MCF 10A (cell line): ENCODE measurements around the gene BPGM. TPM values are rescaled to one million over a fixed set of nuclear protein-coding genes. Genes with fewer than 3 reads are reported as not detected.
A peak's percentile ranks its signal among the peaks of the same experiment; 100 is the strongest.

Source experiments
- BruUV-seq: library from RNA; stranded (reverse); fragments of 400-500 nt; replicated peaks from 2 replicates; lab custom pipeline; 2021; lab: Mats Ljungman, UMichigan
- CTCF ChIA-PET: fragments of 300-600 bp; sonication (Branson Sonifier 250); formaldehyde crosslinking; extraction: SDS; loops from one replicate; lab custom pipeline; 2021; ENCODE audit warnings: antibody characterized with exemption, inconsistent platforms; lab: Yijun Ruan, JAX
- POLR2A ChIA-PET: fragments of 300-600, 350-650 bp; sonication (Branson Sonifier 250); formaldehyde crosslinking; extraction: SDS; loops from one replicate; lab custom pipeline; 2020; ENCODE audit warnings: antibody characterized with exemption, inconsistent platforms; lab: Yijun Ruan, JAX
- DNase-seq: peaks from one replicate; pipeline ENCODE4 v3.0.0-alpha.2; 2018; ENCODE audit not compliant: unreplicated experiment
- H3K27ac Mint-ChIP-seq: one replicate; pipeline ENCODE4 v1.8.0; 2022; ENCODE audit warnings: mild to moderate bottlenecking, low read depth, mixed read lengths; ENCODE audit not compliant: unreplicated experiment
- H3K27me3 Mint-ChIP-seq: one replicate; pipeline ENCODE4 v1.8.0; 2022; ENCODE audit warnings: mixed read lengths; ENCODE audit not compliant: insufficient read depth, unreplicated experiment
- H3K36me3 Mint-ChIP-seq: one replicate; pipeline ENCODE4 v1.8.0; 2022; ENCODE audit warnings: mild to moderate bottlenecking, moderate library complexity, mixed read lengths; ENCODE audit not compliant: insufficient read depth, unreplicated experiment
- H3K4me1 Mint-ChIP-seq: one replicate; pipeline ENCODE4 v1.8.0; 2022; ENCODE audit warnings: mixed read lengths; ENCODE audit not compliant: insufficient read depth, unreplicated experiment
- H3K4me3 Mint-ChIP-seq: one replicate; pipeline ENCODE4 v1.8.0; 2022; ENCODE audit warnings: mild to moderate bottlenecking, moderate library complexity, mixed read lengths; ENCODE audit not compliant: unreplicated experiment
- H3K9me3 Mint-ChIP-seq: one replicate; pipeline ENCODE4 v1.8.0; 2022; ENCODE audit warnings: mixed read lengths; ENCODE audit not compliant: unreplicated experiment
- intact Hi-C: fragments of 100-400 bp; cut with micrococcal nuclease; formaldehyde crosslinking; loops from 2 replicates; pipeline ENCODE4 v1.14.1; 2022
- total RNA-seq: library from RNA; stranded (reverse); gene quantifications from 2 replicates; pipeline ENCODE4 v1.2.3, GENCODE V29; 2022
- TF ChIP-seq, protein P1 (sequence below): fragments of 200-600 bp; IDR thresholded peaks from one replicate; pipeline ENCODE4 v1.8.0; 2022; ENCODE audit warnings: antibody characterized with exemption, mild to moderate bottlenecking; ENCODE audit not compliant: unreplicated experiment

BPGM gene
- total RNA-seq, 1 experiment from 2014 or later: 8.2 TPM

DNA sequence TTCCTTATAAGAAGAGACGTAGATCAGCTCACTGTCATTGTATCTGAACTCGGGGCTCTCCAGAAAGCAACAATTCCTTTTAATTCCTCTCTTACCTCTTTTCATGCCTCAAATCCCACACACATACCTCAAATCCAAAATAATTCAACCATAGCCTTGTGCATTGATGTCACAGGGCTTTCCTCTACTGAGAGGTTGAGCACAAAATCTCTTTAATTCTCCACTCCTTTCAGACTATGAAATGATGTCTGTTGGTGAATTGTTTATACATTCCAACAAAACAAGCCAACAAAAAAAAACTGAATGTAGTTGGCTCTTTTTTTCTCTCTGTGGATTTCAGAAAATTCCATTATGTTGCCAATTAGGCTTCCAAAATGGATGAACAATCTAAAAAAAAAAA lies 53.2 kb downstream of the BPGM start:
- no peak for DNase-seq
- no peaks in the 10 kb centered on the region for H3K4me1 Mint-ChIP-seq
- no peaks in the 10 kb centered on the region for H3K9me3 Mint-ChIP-seq
- TF ChIP-seq, protein P1, sequence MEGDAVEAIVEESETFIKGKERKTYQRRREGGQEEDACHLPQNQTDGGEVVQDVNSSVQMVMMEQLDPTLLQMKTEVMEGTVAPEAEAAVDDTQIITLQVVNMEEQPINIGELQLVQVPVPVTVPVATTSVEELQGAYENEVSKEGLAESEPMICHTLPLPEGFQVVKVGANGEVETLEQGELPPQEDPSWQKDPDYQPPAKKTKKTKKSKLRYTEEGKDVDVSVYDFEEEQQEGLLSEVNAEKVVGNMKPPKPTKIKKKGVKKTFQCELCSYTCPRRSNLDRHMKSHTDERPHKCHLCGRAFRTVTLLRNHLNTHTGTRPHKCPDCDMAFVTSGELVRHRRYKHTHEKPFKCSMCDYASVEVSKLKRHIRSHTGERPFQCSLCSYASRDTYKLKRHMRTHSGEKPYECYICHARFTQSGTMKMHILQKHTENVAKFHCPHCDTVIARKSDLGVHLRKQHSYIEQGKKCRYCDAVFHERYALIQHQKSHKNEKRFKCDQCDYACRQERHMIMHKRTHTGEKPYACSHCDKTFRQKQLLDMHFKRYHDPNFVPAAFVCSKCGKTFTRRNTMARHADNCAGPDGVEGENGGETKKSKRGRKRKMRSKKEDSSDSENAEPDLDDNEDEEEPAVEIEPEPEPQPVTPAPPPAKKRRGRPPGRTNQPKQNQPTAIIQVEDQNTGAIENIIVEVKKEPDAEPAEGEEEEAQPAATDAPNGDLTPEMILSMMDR: no peak
- H3K36me3 Mint-ChIP-seq: peaks cover 3% of the 10 kb centered on the region
- CTCF ChIA-PET: interaction anchor here (1.0 to 1.6 kb wide), 5 partner anchors 9 to 29 kb away, joined by 3 to 5 read pairs (median 3); no protein-coding TSS in a partner anchor
- no peak overlapping the region for H3K4me3 Mint-ChIP-seq
- intact Hi-C loops: no loop called here
- BruUV-seq: no TSS peak
- H3K27me3 Mint-ChIP-seq: peaks cover 10% of the 10 kb centered on the region
- no peak overlapping the region for H3K27ac Mint-ChIP-seq
- POLR2A ChIA-PET: no interaction called here

- Mint-ChIP-seq H3K4me3 (no peak overlapping the region), H3K4me1 (no peaks in the 10 kb centered on the region), H3K27me3 (peaks cover 10% of the 10 kb centered on the region), H3K27ac (no peak overlapping the region), H3K36me3 (peaks cover 6% of the 10 kb centered on the region), H3K9me3 (no peaks in the 10 kb centered on the region)
- TF ChIP-seq, protein P1: peak; percentile 28
- intact Hi-C loops: loop anchor here (1.0 kb wide), 2 partner anchors 68 to 89 kb away; no protein-coding TSS in a partner anchor
- ChIA-PET CTCF (interaction anchor here (0.6 to 1.1 kb wide), 4 partner anchors 8 to 242 kb away, joined by 3 to 5 read pairs (median 4); no protein-coding TSS in a partner anchor), POLR2A (interaction anchor here (0.6 kb wide), 1 partner anchor 107 kb away, joined by 3 read pairs; no protein-coding TSS in a partner anchor)
- DNase-seq: peak; percentile 49
- BruUV-seq: no TSS peak
These were observed 54.6 kb downstream of the BPGM start for GRCh38 chr7:134701272-134701671.

GRCh38 chr7:134702366-134703240 lies 56.0 kb downstream of the BPGM start:
- Mint-ChIP-seq H3K9me3 (no peaks in the 10 kb centered on the region), H3K27me3 (peaks cover 10% of the 10 kb centered on the region), H3K4me3 (no peak overlapping the region), H3K36me3 (peaks cover 6% of the 10 kb centered on the region), H3K27ac (no peak overlapping the region), H3K4me1 (no peaks in the 10 kb centered on the region)
- ChIA-PET POLR2A (no interaction called here), CTCF (interaction anchor here (0.6 to 1.7 kb wide), 8 partner anchors 9 to 245 kb away, joined by 3 to 7 read pairs (median 4); no protein-coding TSS in a partner anchor)
- intact Hi-C loops: no loop called here
- no TSS peak for BruUV-seq
- DNase-seq: no peak
- TF ChIP-seq, protein P1: no peak

- Mint-ChIP-seq H3K36me3 (peaks cover 6% of the 10 kb centered on the region), H3K9me3 (no peaks in the 10 kb centered on the region), H3K4me3 (no peak overlapping the region), H3K4me1 (no peaks in the 10 kb centered on the region), H3K27me3 (peaks cover 10% of the 10 kb centered on the region), H3K27ac (no peak overlapping the region)
- no TSS peak for BruUV-seq
- intact Hi-C loops: no loop called here
- no peak for DNase-seq
- TF ChIP-seq, protein P1: no peak
- POLR2A ChIA-PET: no interaction called here
- CTCF ChIA-PET: interaction anchor here (1.5 to 1.7 kb wide), 2 partner anchors 13 to 21 kb away, joined by 4 to 7 read pairs; no protein-coding TSS in a partner anchor
These were observed 56.6 kb downstream of the BPGM start for GRCh38 chr7:134703241-134703594.
